Peyer's patch (tissue), 4 donors: ENCODE results near the gene TNS3.

Experiments used
- CTCF ChIP-seq, 6 experiments: fragments of 450-650 bp in 4 of 6; fragments of 200-600 bp in 2 of 6; sonication (generic) in 1 of 6; IDR thresholded peaks; one replicate each; pipeline ENCODE4 v1.5.1; 2017 to 2019; ENCODE audit warnings: antibody characterized with exemption in 6 of 6, mild to moderate bottlenecking in 3 of 6, moderate library complexity in 1 of 6
- POLR2A ChIP-seq, 2 donors: fragments of 450-650 bp; IDR thresholded peaks; one replicate each; pipeline ENCODE4 v1.5.1; 2017; ENCODE audit warnings: antibody characterized with exemption in 2 of 2, mild to moderate bottlenecking in 2 of 2, moderate library complexity in 2 of 2

DNA sequence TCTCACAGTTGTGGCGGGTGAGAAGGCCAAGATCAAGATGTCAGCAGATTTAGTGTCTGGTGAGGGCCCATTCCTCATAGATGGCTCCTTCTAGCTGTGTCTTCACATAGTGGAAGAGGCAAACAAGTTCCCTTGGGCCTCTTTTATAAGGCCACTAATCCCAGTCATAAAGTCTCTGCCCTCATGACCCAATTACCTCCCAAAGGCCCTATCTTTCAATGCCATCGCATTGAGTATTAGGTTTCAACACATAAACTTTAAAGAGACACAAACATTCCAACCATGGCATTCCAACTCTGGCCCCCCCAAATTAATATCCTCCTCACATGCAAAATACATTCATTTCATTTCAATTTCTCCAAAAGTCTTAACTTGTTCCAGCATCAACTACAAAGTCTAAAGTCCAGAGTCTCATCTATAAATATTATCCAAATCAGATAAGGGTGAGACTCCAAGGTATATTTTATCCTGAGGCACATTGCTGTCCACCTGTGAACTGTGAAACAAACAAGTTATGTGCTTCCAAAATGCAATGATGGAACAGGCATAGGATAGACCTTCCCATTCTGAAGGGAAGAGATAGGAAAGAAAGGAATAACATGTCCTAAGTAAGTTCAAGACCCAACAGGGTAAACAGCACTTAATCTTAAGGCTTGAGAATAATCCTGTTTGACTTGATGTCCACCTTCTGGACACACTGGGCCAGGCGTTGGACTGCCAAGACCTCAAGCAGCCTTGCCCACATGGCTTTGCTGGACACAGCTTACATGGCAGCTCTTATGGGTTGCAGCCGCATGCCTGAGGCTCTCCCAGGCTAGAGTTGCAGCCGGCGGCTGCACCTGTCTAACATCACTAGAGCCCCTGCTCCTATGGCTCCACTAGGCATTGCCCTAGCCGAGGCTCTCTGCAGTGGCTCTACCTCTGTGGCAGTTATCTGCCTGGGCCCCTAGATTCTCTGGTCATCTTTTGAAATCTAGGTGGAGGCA is 312.8 kb downstream of the TNS3 start:
- TF ChIP-seq POLR2A (IDR thresholded peaks at IDR 0.05): no peak
- TF ChIP-seq CTCF (IDR thresholded peaks at IDR 0.05): no peak
